SK-N-SH treated with all-trans-retinoic acid at 6 μM for 48 hours (cell line): Measurements from ENCODE around the gene MEI1.

ENCODE experiments used
- CSDC2 ChIP-seq: fragments of 250-450 bp; sonication (Bioruptor Pico); IDR thresholded peaks from 2 replicates; pipeline ENCODE4 v1.5.0; 2020; ENCODE audit warnings: mild to moderate bottlenecking, moderate library complexity
- GLIS3 ChIP-seq: fragments of 250-450 bp; sonication (Bioruptor Pico); IDR thresholded peaks from 2 replicates; pipeline ENCODE4 v1.5.0; 2020; ENCODE audit warnings: mild to moderate bottlenecking, moderate library complexity
- ISL1 ChIP-seq: fragments of 250-450 bp; sonication (Bioruptor Pico); IDR thresholded peaks from 2 replicates; pipeline ENCODE4 v2.1.2; 2022; ENCODE audit warnings: mild to moderate bottlenecking, moderate library complexity
- OSR1 ChIP-seq: fragments of 250-450 bp; sonication (Bioruptor Pico); IDR thresholded peaks from 2 replicates; pipeline ENCODE4 v1.8.0; 2022; ENCODE audit warnings: moderate library complexity, mild to moderate bottlenecking, inconsistent platforms
- PATZ1 ChIP-seq: fragments of 250-450 bp; sonication (Bioruptor Pico); IDR thresholded peaks from 2 replicates; pipeline ENCODE4 v1.8.0; 2020; ENCODE audit warnings: mild to moderate bottlenecking, moderate library complexity, borderline replicate concordance
- RARB ChIP-seq: fragments of 250-450 bp; sonication (Bioruptor Pico); IDR thresholded peaks from 2 replicates; pipeline ENCODE4 v1.8.0; 2021; ENCODE audit warnings: mild to moderate bottlenecking, moderate library complexity
- TOX ChIP-seq: fragments of 250-450 bp; sonication (Bioruptor Pico); IDR thresholded peaks from 2 replicates; pipeline ENCODE4 v1.8.0; 2021; ENCODE audit warnings: mild to moderate bottlenecking, moderate library complexity, borderline replicate concordance
- ZNF70 ChIP-seq: fragments of 450-650 bp; formaldehyde crosslinking; IDR thresholded peaks from 2 replicates; pipeline ENCODE4 v1.5.0; 2020; ENCODE audit warnings: mild to moderate bottlenecking, moderate library complexity

- TF ChIP-seq GLIS3 (CRISPR knock-in tag) (no peak), ZNF70 (CRISPR knock-in tag) (no peak), RARB (CRISPR knock-in tag) (no peak), ISL1 (no peak), PATZ1 (CRISPR knock-in tag) (no peak), TOX (CRISPR knock-in tag) (no peak), OSR1 (CRISPR knock-in tag) (no peak), CSDC2 (CRISPR knock-in tag) (no peak)
Measured at GRCh38 chr22:41845380-41846267, 146.3 kb downstream of the MEI1 start.
